NB4 (cell line): ENCODE results near the gene KDM6B.

Source experiments
- TF ChIP-seq, protein P1 (sequence below): IDR thresholded peaks from one replicate; pipeline ENCODE4 v1.5.1; 2012; ENCODE audit warnings: low read depth, low read length
- TF ChIP-seq, protein P2 (sequence below): IDR thresholded peaks from 2 replicates; pipeline ENCODE4 v1.6.1; 2011; ENCODE audit warnings: low read depth, low read length

DNA sequence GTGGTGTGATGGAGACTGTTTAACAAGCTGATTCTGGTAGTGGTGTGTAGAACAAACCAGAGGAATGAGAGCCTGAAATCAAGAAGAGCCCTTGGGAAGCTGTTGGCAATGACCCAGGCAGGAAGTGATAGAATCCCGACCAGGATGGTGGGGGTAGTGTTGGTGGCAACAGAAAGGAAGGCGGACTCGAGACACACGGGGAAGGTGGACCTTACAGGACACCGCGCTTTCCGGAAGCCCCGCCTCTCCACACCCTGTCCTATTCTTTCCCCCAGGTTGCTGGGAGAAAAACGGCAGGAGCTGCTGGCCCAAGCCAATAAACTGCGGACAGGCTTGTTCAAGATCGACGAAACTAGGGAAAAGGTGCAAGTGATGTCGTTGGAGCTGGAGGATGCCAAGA, 30.0 kb upstream of the KDM6B start:
- TF ChIP-seq, protein P1, sequence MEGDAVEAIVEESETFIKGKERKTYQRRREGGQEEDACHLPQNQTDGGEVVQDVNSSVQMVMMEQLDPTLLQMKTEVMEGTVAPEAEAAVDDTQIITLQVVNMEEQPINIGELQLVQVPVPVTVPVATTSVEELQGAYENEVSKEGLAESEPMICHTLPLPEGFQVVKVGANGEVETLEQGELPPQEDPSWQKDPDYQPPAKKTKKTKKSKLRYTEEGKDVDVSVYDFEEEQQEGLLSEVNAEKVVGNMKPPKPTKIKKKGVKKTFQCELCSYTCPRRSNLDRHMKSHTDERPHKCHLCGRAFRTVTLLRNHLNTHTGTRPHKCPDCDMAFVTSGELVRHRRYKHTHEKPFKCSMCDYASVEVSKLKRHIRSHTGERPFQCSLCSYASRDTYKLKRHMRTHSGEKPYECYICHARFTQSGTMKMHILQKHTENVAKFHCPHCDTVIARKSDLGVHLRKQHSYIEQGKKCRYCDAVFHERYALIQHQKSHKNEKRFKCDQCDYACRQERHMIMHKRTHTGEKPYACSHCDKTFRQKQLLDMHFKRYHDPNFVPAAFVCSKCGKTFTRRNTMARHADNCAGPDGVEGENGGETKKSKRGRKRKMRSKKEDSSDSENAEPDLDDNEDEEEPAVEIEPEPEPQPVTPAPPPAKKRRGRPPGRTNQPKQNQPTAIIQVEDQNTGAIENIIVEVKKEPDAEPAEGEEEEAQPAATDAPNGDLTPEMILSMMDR, result no peak
- TF ChIP-seq, protein P2, sequence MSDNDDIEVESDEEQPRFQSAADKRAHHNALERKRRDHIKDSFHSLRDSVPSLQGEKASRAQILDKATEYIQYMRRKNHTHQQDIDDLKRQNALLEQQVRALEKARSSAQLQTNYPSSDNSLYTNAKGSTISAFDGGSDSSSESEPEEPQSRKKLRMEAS, result no peak
